Right lung (tissue), 10 donors: Measurements from ENCODE around the gene TMEM130. TPM values are rescaled to one million over a fixed set of nuclear protein-coding genes. Genes with fewer than 3 reads are reported as not detected.
A peak's percentile ranks its signal among the peaks of the same experiment; 100 is the strongest.

Experiments
- DNase-seq, 2 donors: peaks; one replicate each; pipeline ENCODE4 v3.0.0-alpha.2; 2013
- long read RNA-seq, 8 donors: transcript quantifications; one replicate each; lab custom pipeline, GENCODE V29; 2026
- polyA plus RNA-seq, 5 donors: library from polyadenylated mRNA; unstranded; fragments of 120-200 nt; gene quantifications; one replicate each; pipeline versions ENCODE4 v1.2.1 to v1.2.3, GENCODE V29; 2013; ENCODE audit warnings: inconsistent platforms in 1 of 5, low replicate concordance in 1 of 5; ENCODE audit not compliant: insufficient read length in 5 of 5, insufficient read depth in 1 of 5

Gene TMEM130, protein sequence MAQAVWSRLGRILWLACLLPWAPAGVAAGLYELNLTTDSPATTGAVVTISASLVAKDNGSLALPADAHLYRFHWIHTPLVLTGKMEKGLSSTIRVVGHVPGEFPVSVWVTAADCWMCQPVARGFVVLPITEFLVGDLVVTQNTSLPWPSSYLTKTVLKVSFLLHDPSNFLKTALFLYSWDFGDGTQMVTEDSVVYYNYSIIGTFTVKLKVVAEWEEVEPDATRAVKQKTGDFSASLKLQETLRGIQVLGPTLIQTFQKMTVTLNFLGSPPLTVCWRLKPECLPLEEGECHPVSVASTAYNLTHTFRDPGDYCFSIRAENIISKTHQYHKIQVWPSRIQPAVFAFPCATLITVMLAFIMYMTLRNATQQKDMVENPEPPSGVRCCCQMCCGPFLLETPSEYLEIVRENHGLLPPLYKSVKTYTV
- under 1 TPM; 0.20 to 0.55 (median 0.33) TPM for polyA plus RNA-seq
- long read RNA-seq, donor 1, result 0 reads
- long read RNA-seq, donor 2, result 0 reads
- long read RNA-seq, donor 3, result 0 reads
- long read RNA-seq, donor 4, result 0 reads
- long read RNA-seq, donor 5, result 0 reads
- long read RNA-seq, donor 6, result 0 reads
- long read RNA-seq, donor 7, result 0 reads
- long read RNA-seq, donor 8, result 0 reads

DNA sequence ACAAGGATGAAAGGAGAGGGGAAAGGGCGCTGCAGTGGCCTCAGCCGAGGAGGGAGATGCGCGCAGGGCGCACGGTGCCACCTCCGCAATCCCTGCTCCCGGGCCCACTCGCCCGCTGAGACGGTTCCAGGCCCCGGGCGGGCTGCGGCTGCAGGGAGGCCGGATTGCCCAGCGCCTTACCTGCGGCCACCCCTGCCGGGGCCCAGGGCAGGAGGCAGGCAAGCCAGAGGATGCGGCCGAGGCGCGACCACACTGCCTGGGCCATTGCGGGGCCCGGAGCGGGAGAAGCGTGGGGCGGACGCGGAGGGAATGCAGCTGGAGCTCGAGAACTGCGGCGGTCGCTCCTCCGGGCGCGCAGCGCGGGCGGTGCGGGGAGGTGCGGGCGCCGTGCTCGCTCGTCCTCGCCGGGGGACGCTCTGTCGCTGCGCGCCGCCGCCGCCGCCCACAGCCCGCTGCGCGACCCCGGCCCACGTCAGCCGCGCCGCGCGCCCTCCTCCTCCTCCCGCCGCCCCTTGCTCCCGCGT is at the start of gene TMEM130:
TMEM130 (minus strand) TSS at position 418 of the 524 bp plus-strand sequence; CDS start at position 265, 153 bp downstream.
- DNase-seq, result no peak

DNA sequence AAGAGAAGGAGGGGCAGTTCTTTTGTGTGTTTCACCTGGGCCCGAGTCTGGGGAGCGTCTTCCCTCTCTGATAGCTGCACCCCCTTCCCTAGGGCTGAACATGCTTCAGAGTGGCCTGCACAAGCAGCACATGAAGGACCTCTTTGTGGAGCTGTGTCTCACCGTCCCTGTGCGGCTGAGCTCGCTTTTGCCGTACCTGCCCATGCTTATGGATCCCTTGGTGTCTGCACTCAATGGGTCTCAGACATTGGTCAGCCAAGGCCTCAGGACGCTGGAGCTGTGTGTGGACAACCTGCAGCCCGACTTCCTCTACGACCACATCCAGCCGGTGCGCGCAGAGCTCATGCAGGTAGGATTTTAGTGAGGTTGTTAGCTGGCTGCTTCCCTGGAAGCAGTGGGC is 47.5 kb upstream of the TMEM130 start:
- no peak for DNase-seq

DNA sequence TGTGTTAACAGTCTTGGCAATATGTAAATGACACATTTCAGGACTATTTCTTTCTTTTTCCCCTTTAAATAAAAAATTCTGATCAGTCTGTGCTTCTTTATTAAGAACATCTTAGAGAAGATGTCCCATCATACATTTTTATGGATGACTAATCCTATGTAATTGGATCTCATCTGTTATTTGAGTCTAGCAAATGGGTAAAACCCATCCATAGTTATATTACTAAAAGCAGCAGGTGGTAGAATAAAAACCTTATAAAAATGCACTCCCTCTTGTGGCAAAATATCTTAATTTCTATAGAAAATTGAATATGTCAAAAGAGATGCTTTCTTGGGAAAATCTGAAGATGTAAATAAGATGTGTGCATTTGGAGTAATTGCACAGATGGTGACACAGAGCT is 43.8 kb upstream of the TMEM130 start:
- DNase-seq, result no peak

DNA sequence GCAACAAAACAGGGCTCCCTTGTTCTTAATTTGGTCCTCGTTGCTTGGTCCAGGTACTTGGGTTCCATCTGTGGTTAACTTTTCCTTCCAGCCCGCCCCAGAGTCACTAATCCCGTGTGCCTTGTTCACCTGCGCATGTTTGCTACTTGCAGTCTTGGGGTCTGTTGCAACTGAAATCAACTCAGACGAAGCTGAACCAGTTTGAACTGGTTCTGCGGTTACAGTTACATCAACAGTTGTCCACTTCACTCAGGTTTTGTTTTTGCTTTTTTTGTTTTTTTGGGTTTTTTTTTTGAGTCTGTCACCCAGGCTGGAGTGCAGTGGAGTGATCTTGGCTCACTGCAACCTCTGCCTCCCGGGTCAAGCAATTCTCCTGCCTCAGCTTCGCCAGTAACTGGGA is 43.2 kb upstream of the TMEM130 start:
- DNase-seq, result no peak

DNA sequence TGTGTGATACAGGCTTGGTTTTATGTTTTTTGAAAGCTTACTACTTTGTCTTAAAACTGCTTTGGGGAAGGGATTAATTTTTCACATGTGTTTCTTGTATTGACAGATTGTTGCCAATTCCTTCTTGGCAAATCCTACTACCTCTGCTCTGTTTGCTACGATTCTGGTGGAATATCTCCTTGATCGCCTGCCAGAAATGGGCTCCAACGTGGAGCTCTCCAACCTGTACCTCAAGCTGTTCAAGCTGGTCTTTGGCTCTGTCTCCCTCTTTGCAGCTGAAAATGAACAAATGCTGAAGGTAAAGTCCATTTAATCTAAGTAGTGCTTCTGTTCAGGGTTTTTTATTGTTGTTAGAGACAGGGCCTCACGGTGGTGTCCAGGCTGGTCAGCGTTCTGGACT is 42.1 kb upstream of the TMEM130 start:
- DNase-seq, result no peak

DNA sequence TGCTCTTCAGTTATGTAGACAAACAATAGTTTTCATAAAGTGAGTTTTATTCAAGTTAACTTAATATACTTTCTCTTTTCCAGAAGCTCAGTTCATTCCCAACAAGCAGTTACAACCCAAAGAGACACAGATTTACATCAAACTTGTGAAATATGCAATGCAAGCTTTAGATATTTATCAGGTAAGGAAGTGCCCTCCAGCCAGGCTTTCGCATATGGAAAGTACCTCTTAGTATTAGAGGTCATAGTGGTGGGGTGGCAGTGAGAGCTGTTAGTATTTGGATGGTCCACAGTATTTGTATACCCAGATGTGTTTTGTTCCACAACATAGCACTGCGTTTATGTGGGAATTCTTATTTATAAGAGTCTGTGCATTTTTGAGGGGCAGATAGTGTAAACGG is 40.6 kb upstream of the TMEM130 start:
- DNase-seq, result no peak

DNA sequence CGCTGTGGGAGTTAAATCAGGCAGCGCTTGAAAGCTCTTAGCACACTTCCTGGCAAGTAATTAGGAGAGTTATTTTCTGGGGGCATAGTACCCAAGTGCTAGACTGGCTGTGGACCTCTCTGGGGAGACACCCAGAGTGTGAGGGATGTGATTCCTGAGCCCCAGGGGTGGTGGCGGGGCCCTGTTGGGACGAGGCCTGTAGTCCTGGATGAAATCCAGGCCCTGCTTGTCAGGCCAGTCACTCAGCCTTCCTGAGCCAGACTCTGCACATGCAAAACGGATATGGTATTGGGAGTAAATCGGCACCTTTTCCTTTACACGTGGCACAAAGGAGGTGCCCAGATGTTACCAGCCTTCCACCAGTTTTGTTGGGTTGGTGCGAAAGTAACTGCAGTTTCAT is 39.7 kb upstream of the TMEM130 start:
- no peak for DNase-seq

DNA sequence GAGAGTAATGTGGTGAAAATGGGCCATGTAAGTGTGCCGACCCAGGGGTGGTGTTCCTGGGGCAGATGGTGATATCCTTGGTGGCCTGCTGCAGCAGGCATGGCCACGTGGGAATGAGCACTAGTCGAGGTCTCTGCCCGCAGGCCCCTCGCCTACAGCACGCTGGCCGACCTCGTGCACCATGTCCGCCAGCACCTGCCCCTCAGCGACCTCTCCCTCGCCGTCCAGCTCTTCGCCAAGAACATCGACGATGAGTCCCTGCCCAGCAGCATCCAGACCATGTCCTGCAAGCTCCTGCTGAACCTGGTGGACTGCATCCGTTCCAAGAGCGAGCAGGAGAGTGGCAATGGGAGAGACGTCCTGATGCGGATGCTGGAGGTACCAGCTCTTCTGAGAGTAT is 38.8 kb upstream of the TMEM130 start:
- DNase-seq, result no peak

DNA sequence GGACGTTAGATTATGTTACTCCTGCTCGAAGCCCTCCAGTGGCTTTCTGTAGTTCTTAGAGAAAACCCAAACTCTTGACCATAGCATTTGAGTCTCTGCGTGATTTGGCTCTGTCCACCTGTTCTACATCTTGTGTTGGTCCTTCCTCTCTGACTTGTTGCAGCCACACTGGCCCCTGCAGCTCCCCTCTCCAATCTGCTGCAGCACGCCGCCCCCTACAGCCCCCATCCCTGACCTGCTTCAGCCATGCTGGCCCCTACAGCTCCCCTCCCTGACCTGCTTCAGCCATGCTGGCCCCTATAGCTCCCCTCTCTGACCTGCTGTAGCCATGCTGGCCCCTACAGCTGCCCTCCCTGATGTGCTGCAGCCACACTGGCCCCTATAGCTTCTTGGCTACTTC is 37.8 kb upstream of the TMEM130 start:
- DNase-seq, result no peak

DNA sequence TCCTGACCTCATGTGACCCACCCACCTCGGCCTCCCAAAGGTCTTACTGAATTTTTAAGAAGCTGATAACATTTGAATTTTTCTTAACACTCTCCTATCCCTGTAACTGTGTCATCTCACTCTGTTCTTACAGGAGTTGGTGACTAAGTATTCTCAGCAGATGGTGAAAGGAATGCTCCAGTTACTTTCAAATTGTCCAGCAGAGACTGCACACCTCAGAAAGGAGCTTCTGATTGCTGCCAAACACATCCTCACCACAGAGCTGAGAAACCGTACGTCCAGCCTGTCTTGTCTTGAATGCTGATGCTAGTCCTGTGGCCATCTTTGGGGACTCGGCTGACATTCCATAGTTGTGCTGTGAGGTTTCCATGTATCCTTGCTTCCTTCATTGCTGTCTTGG is 33.4 kb upstream of the TMEM130 start:
- DNase-seq, result no peak

DNA sequence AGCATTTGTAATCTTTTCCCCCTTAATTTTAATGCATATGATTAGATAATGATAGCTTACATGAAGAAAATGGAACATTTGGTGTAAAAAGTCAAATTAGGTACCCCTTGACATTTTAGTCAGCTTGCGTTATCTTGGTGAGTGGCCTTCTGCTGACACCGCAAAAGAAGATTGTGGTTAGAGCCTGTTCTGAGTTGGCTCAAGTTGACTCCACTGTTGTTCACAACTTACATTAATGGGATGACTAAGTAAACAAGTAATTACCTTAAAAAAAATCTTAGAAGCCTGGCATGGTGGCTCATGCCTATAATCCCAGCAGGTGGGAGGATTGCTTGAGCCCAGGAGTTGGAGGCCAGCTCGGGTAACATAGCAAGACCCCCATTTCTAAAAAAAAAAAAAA is 32.7 kb upstream of the TMEM130 start:
- no peak for DNase-seq

DNA sequence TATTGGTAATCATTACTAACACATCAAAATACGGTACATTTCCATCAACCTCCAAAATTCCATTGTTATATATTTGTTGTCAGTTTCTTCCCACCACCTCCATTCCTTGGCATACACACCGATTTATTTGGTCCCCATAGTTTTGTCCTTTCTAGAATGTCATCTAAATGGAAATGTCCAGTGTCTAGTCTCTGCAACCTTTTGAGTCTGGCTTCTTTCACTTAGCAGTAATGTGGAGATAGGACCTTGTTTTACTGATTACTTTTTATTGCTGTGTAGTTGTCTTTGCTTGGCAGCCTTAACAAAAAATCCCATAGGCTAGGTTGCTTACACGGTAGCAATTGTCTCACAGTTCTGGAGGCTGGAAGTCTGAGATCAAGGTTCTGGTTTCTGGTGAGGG is 31.0 kb upstream of the TMEM130 start:
- no peak for DNase-seq

DNA sequence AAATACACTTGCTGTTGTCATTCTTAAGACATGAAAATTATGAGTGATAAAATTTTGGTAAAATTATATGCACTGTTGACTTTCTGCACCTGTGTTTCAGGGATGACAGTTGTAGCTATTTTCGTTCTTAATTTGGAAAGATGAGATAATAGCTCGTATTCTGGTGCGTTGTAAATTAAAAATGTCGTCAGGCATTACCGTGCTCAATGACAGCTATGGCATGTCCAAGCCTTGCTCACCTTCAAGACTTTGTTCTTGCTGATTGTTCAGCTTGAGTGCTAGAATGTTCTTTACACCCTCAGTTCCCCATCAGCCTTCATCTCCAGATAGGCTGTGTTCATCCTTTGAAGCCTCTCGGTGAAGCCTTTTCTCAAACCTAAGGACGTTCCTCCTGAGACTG is 30.0 kb upstream of the TMEM130 start:
- DNase-seq, result no peak

DNA sequence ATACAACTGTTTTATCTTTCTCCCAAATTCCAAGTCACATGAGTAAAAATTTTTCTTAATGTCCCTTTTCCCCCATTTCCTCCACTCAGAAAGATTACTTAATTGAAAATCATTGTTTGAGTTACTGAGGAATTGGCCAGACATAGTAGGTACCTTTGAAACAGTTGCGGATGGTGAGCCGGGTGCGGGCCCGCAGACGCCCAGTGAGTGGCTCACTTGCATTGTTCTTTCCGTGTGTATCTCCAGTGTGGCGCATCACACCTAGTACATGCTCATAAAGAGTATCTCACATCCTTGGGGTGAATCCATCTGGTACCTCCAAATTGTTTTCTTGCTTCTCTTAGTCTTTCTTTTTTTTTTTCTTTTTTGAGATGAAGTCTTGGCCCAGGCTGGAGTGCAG is 22.8 kb upstream of the TMEM130 start:
- no peak for DNase-seq

DNA sequence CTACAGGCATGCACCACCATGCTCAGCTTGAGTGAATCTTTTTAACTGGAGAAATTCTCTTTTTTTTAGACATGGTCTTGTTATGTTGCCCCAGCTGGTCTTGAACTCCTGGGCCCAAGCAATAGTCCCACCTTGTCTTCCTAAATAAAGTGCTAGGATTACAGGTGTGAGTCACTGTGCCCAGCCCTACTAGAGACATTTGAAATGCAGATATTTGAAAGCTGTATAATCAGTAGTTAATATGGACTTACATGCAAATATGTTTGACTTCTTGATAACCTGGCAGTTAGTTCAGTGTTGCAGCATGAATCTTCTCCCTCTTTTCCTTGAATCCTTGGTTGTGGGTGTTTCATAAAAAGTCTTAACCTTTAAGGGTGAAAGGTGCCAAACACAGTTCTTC is 17.2 kb upstream of the TMEM130 start:
- no peak for DNase-seq

DNA sequence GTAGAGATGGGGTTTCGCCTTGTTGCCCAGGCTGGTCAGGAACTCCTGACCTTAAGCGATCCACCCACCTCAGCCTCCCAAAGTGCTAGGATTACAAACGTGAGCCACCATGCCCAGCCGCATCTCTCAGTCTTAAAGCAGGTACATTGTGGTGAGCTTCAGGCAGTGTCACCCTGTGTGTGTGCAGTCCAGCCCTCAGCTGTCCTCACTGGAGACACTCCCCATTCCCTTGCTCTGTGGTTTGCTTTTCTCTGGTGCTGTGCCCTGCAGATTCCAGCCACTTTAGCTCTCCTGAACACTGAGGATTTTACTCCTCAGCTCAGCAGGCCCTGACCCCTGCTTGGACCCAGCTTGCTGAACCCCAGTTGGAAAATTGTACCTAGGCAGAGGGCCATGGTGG is 14.6 kb upstream of the TMEM130 start:
- DNase-seq, result no peak

DNA sequence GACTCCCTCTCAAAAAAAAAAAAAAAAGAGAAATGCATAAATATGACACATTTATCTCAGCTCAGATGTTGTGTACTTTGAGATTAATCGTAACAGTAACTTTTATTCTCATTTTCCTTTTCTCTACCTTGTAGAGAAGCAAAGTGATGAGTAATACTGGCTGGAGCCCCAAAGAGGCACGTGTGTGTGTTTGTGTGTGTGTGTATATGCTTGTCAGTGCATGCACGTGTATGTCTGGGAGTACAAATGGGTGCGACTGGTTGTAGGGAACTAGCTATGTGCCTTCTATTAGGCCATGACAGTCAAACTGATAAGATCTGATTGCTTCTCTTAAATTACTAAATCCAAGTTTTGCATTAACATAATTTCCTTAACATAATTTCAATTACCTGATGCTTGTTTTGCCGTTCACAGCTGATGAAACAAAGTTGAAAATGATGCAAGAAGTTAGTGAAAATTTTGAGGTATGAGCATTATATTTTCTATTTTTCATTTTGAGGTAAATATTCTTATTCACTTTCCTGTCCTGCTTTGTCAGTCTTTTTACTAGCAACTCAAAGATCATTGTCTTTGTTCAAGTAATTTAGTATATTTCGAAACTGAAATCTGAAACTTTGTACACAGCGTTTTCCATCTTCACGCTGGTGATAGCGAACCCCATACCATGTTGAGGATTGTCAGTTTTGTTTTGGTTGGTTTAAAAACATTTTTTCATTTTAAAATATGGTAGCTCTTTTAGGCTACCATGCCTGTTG is 11.9 kb upstream of the TMEM130 start:
- DNase-seq, result no peak

DNA sequence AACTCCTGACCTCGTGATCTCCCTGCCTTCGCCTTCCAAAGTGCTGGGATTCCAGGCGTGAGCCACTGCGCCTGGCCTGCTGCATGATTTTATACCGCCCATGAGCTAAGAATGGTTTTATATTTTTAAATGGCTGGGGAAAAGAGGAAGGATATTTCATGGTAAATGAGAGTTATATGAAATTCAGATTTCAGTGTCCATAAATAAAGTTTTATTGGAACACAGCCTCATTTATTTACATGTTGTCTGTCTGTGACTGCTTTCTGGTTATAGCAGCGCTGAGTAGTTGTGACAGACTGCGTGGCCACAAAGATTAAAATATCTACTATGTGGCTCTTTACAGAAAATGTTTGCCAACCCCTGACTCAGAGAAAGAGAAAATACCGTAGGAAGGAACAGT is 10.7 kb upstream of the TMEM130 start:
- DNase-seq, result no peak

DNA sequence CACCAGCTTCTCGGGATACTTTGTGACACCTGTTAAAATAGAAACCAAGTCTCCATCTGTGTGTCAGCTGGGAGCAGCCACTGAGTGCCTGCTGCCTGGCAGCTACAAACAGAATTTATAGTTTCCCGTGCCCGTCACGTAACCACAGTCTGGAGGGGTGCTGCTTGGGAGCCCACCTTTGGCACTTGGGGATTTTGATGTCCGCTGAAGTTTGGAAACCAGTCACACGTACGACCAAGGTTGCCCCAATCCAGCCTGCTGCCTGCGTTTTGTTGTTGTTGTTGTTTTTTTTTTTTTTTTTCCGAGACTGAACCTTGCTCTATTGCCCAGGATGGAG is 10.1 kb upstream of the TMEM130 start:
- DNase-seq, result no peak

DNA sequence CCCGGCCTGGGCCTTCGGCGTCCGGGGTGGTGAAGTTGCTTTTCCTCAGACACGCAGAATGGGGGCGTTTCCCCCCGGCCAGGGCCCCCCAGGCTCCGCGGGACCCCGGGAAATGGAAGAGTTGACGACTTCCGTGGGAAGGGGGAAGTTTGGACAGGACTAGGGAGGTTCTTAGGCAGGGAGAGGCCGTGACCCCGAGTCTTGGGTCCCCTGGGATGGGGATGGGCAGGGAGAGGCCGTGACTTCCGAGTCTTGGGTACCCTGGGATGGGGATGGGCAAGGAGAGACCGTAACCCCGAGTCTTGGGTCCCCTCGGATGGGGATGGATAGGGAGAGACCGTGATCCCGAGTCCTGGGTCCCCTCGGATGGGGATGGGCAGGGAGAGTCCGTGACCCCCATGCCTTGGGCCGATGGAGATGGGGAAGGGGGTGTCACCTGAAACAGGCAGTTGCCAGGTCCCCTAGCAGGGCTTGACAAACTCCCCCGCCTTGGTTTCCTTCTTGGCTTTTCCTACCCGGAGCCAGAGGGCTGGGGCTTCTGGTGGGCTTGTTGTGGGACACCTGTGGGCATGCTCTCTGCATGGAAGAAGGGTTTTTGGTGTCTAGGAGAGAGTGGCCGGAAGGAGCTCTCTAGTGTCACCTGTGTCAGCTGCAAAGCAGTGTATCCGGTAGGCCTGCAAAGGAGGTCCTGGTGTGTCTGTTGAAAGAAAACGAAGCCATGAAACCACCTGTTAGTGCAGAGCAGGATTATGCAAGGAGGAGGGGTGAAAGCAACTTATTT is 9.6 kb upstream of the TMEM130 start:
- DNase-seq, result no peak

DNA sequence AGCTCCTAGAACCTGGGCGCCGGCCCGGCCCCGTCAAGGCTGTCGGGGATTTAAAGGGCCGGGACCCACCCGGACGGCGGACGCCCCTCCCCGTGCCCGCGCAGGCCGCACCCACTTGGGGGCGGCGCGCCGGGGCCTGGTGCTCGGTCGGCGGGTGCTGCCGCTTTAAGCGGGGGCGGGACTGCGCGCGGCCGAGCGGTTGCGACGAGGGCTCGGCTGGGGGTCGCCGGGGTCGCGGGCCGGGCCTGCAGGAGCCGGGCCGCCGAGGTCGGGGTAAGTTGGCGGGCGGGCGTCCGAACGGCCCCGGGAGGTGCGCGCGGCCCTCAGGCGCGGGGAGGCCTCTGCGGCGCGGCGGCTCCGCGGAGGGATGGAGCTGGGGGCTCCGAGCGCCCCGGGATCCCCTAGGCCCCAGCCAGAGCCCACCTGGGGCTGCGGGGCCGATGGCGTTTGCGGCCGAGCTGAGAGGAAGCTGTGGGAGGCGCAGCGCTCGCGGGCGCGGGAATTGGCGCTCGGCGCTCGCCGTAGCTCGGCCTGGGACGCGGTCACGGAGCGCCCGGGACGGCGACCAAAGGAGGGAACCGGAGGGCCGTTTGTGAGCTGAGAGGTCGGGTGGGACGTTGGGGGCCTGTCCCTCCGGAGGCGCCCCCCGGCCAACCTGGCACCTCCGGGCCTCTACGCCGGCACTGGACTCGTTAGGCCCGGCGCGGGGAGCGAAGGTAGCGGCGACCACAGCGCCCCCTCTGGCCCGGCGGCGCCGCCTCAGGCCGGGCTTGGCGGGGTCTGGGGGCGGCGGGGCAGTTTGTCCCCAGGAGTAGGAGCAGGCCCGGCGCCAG is 8.8 kb upstream of the TMEM130 start, which contains the start of gene TRRAP:
TRRAP (plus strand) TSS at position 168 of the 833 bp plus-strand sequence. CDS start 2,619 bp downstream, outside the sequence.
- DNase-seq, result peak; percentile 65 to 75
